H1 (cell line): ENCODE measurements around the gene AGBL4.

ENCODE experiments used
- ASH2L ChIP-seq: fragments of 200-600, 300-600 bp; sonication (generic); IDR thresholded peaks from one replicate; pipeline ENCODE4 v1.7.1; 2017; ENCODE audit warnings: low read length
- CREB1 ChIP-seq: IDR thresholded peaks from 2 replicates; pipeline ENCODE4 v1.6.1; 2012; ENCODE audit warnings: inconsistent platforms
- CTCF ChIP-seq, 3 experiments: IDR thresholded peaks; 1 replicate in 2 of 3; 2 replicates in 1 of 3; pipeline versions ENCODE4 v1.5.1 to v1.6.1; 2011; ENCODE audit warnings: low read length in 3 of 3, mild to moderate bottlenecking in 3 of 3, inconsistent platforms in 2 of 3, low read depth in 1 of 3, moderate library complexity in 1 of 3; ENCODE audit not compliant: insufficient read depth in 1 of 3; ENCODE audit errors: control extremely low read depth in 1 of 3
- MAX ChIP-seq: IDR thresholded peaks from 2 replicates; pipeline ENCODE4 v1.6.1; 2012; ENCODE audit warnings: inconsistent platforms
- POLR2A ChIP-seq, 2 experiments: IDR thresholded peaks; 1 replicate in 1 of 2; 2 replicates in 1 of 2; pipeline ENCODE4 v1.6.1; 2011; ENCODE audit warnings: low read depth in 2 of 2, low read length in 2 of 2, mild to moderate bottlenecking in 2 of 2; ENCODE audit errors: control extremely low read depth in 1 of 2
- POLR2AphosphoS5 ChIP-seq: IDR thresholded peaks from 2 replicates; pipeline ENCODE4 v1.6.1; 2011; ENCODE audit warnings: low read depth, low read length
- RNF2 ChIP-seq: fragments of 200-900, 300-1000 bp; sonication (generic); IDR thresholded peaks from 2 replicates; pipeline ENCODE4 v1.7.1; 2016; ENCODE audit warnings: borderline replicate concordance, low read depth, mild to moderate bottlenecking, antibody characterized with exemption, low read length; ENCODE audit not compliant: poor library complexity, severe bottlenecking; ENCODE audit errors: missing control alignments
- RXRA ChIP-seq: IDR thresholded peaks from 2 replicates; pipeline ENCODE4 v1.6.1; 2011; ENCODE audit warnings: low read depth, mild to moderate bottlenecking, low read length, moderate library complexity; ENCODE audit not compliant: insufficient read depth
- SIN3A ChIP-seq, 2 experiments: IDR thresholded peaks in 1 of 2; conservative IDR thresholded peaks in 1 of 2; 2 replicates each; pipeline ENCODE4 v1.6.1; 2011 to 2012; ENCODE audit warnings: low read length in 2 of 2, improper control_type of control experiment in 1 of 2, low read depth in 1 of 2, mild to moderate bottlenecking in 1 of 2
- TAF1 ChIP-seq: IDR thresholded peaks from 2 replicates; pipeline ENCODE4 v1.6.1; 2011; ENCODE audit warnings: mild to moderate bottlenecking, low read depth, low read length
- USF2 ChIP-seq: IDR thresholded peaks from 2 replicates; pipeline ENCODE4 v1.6.1; 2011; ENCODE audit warnings: low read length, improper control_type of control experiment
- ZNF274 ChIP-seq: IDR thresholded peaks from 2 replicates; pipeline ENCODE4 v1.7.0; 2012; ENCODE audit warnings: low read length, borderline replicate concordance; ENCODE audit errors: extremely low read depth

- no peak for TF ChIP-seq ZNF274
- no peak for TF ChIP-seq RNF2
- TF ChIP-seq SIN3A (conservative IDR thresholded peaks at IDR 0.05 in 1 of 2, IDR thresholded peaks at IDR 0.05 in 1 of 2; ENCODE audit: low read depth in 1 of 2, low read length in 2 of 2) = no peak
- no peak for TF ChIP-seq MAX
- no peak for TF ChIP-seq CTCF (IDR thresholded peaks at IDR 0.05; ENCODE audit: control extremely low read depth in 1 of 3, insufficient read depth in 1 of 3, low read depth in 1 of 3, low read length in 3 of 3)
- no peak for TF ChIP-seq CREB1
- TF ChIP-seq USF2 = no peak
- no peak for TF ChIP-seq POLR2AphosphoS5
- TF ChIP-seq TAF1 = no peak
- TF ChIP-seq ASH2L = no peak
- no peak for TF ChIP-seq POLR2A (IDR thresholded peaks at IDR 0.05; ENCODE audit: control extremely low read depth in 1 of 2, low read depth in 2 of 2, low read length in 2 of 2)
- TF ChIP-seq RXRA = no peak
Observed at GRCh38 chr1:49728377-49728776, 295.4 kb downstream of the AGBL4 start.
